Trophoblast cell (in vitro differentiated cells and primary cell): Measurements from ENCODE around the gene CNTN2.

Experiments used
- DNase-seq, 2 donors: peaks; one replicate each; pipeline ENCODE4 v3.0.0-alpha.2; 2016
- H2AFZ ChIP-seq: 2 replicates; pipeline ENCODE4 v1.6.1; 2013; ENCODE audit warnings: low read length, moderate library complexity, mild to moderate bottlenecking; ENCODE audit not compliant: insufficient read depth, poor library complexity
- H2AK5ac ChIP-seq: 2 replicates; pipeline ENCODE4 v1.6.1; 2013; ENCODE audit warnings: mild to moderate bottlenecking, low read length
- H2BK120ac ChIP-seq: 2 replicates; pipeline ENCODE4 v1.6.1; 2013; ENCODE audit warnings: low read length, mild to moderate bottlenecking, moderate library complexity; ENCODE audit not compliant: insufficient read depth, poor library complexity
- H2BK12ac ChIP-seq: 2 replicates; pipeline ENCODE4 v1.6.1; 2013; ENCODE audit warnings: mild to moderate bottlenecking, low read length, moderate library complexity
- H2BK5ac ChIP-seq: 2 replicates; pipeline ENCODE4 v1.6.1; 2013; ENCODE audit warnings: low read length, low read depth, moderate library complexity, mild to moderate bottlenecking; ENCODE audit not compliant: poor library complexity
- H3K14ac ChIP-seq: 2 replicates; pipeline ENCODE4 v1.6.1; 2013; ENCODE audit warnings: mild to moderate bottlenecking, low read length
- H3K18ac ChIP-seq: 2 replicates; pipeline ENCODE4 v1.6.1; 2013; ENCODE audit warnings: mild to moderate bottlenecking, low read length
- H3K23ac ChIP-seq: 2 replicates; pipeline ENCODE4 v1.6.1; 2013; ENCODE audit warnings: low read length
- H3K27ac ChIP-seq: 2 replicates; pipeline ENCODE4 v1.5.1; 2013; ENCODE audit warnings: low read depth, mild to moderate bottlenecking, inconsistent platforms, low read length, moderate library complexity
- H3K27me3 ChIP-seq: 2 replicates; pipeline ENCODE4 v1.6.1; 2013; ENCODE audit warnings: inconsistent platforms, mild to moderate bottlenecking, low read length, moderate library complexity; ENCODE audit not compliant: insufficient read depth
- H3K36me3 ChIP-seq, 2 experiments: 1 replicate in 1 of 2; 2 replicates in 1 of 2; pipeline ENCODE4 v1.6.1; 2013; ENCODE audit warnings: low read length in 2 of 2, mild to moderate bottlenecking in 2 of 2, moderate library complexity in 1 of 2; ENCODE audit not compliant: insufficient read depth in 2 of 2, control insufficient read depth in 1 of 2
- H3K4ac ChIP-seq: 2 replicates; pipeline ENCODE4 v1.6.1; 2013; ENCODE audit warnings: low read depth, mild to moderate bottlenecking, low read length, moderate library complexity
- H3K4me1 ChIP-seq, 2 experiments: 1 replicate in 1 of 2; 2 replicates in 1 of 2; pipeline ENCODE4 v1.6.1; 2013; ENCODE audit warnings: low read length in 2 of 2, mild to moderate bottlenecking in 2 of 2, moderate library complexity in 1 of 2; ENCODE audit not compliant: insufficient read depth in 2 of 2, control insufficient read depth in 1 of 2
- H3K4me2 ChIP-seq: 2 replicates; pipeline ENCODE4 v1.6.1; 2013; ENCODE audit warnings: inconsistent platforms, mild to moderate bottlenecking, low read length, moderate library complexity
- H3K4me3 ChIP-seq: 2 replicates; pipeline ENCODE4 v1.5.1; 2013; ENCODE audit warnings: mild to moderate bottlenecking, low read depth, low read length, inconsistent platforms
- H3K79me1 ChIP-seq: one replicate; pipeline ENCODE4 v1.6.1; 2013; ENCODE audit warnings: low read length
- H3K79me2 ChIP-seq: 2 replicates; pipeline ENCODE4 v1.6.1; 2013; ENCODE audit warnings: low read length, mild to moderate bottlenecking; ENCODE audit not compliant: control insufficient read depth, insufficient read depth, poor library complexity
- H3K9ac ChIP-seq: 2 replicates; pipeline ENCODE4 v1.6.1; 2013; ENCODE audit warnings: mild to moderate bottlenecking, low read length
- H3K9me3 ChIP-seq: 2 replicates; pipeline ENCODE4 v1.6.1; 2013; ENCODE audit warnings: low read depth, mild to moderate bottlenecking, control low read depth, inconsistent platforms, low read length; ENCODE audit not compliant: insufficient read depth
- H4K12ac ChIP-seq: 2 replicates; pipeline ENCODE4 v1.6.1; 2013; ENCODE audit warnings: low read depth, mild to moderate bottlenecking, low read length, moderate library complexity
- H4K8ac ChIP-seq: 2 replicates; pipeline ENCODE4 v1.6.1; 2013; ENCODE audit warnings: low read depth, mild to moderate bottlenecking, low read length, moderate library complexity
- H4K91ac ChIP-seq: one replicate; pipeline ENCODE4 v1.6.1; 2013; ENCODE audit warnings: low read depth, mild to moderate bottlenecking, low read length, moderate library complexity
- WGBS: extraction: QIAGEN DNeasy Blood & Tissue Kit; methylation state at CpG from one replicate; pipeline ENCODE4 v1.1.7; 2013; ENCODE audit warnings: missing lambda C conversion rate; ENCODE audit not compliant: insufficient read length, insufficient coverage; ENCODE audit errors: extremely low coverage; 5-methylcytosine and 5-hydroxymethylcytosine counted together

The CNTN2 gene

DNA sequence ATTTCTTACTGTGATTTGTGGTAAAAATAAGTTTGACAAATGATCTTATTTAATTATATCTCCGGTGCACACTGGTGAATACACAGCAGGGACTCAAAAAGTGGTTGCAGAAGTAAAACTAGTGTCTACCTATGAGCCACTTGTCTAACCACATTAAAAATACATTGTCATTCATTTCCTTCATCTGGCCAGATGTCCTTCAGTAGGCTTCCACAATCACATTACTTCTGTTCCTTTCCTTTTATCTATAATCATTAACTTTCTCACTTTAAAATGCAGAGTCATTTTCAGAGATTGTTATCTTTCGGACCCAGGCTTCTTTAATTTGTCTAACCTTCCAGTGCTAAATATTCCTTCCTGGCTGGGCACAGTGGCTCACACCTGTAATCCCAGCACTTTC is 75.7 kb downstream of the CNTN2 start:
- Histone ChIP-seq H2BK12ac (no peak overlapping the region), H2BK5ac (no peak overlapping the region), H3K4ac (no peak overlapping the region), H2AFZ (no peak overlapping the region), H3K18ac (no peak overlapping the region), H3K4me2 (no peak overlapping the region), H3K27ac (no peak overlapping the region), H4K91ac (no peak overlapping the region), H3K4me3 (no peak overlapping the region), H3K79me2 (peaks cover 8% of the 10 kb centered on the region), H2AK5ac (no peak overlapping the region), H3K23ac (no peak overlapping the region), H4K12ac (no peak overlapping the region), H3K9ac (no peak overlapping the region), H3K14ac (no peak overlapping the region), H3K9me3 (no peaks in the 10 kb centered on the region), H3K79me1 (peaks cover 3% of the 10 kb centered on the region), H4K8ac (no peak overlapping the region), H3K4me1 (peaks cover 2 to 6% of the 10 kb centered on the region in 2 experiments), H2BK120ac (no peak overlapping the region), H3K36me3 (peaks cover 7% of the 10 kb centered on the region in 2 experiments), H3K27me3 (no peaks in the 10 kb centered on the region)
- no peak for DNase-seq
- WGBS = no CpG with 5 or more reads among the region's 2 CpGs

DNA sequence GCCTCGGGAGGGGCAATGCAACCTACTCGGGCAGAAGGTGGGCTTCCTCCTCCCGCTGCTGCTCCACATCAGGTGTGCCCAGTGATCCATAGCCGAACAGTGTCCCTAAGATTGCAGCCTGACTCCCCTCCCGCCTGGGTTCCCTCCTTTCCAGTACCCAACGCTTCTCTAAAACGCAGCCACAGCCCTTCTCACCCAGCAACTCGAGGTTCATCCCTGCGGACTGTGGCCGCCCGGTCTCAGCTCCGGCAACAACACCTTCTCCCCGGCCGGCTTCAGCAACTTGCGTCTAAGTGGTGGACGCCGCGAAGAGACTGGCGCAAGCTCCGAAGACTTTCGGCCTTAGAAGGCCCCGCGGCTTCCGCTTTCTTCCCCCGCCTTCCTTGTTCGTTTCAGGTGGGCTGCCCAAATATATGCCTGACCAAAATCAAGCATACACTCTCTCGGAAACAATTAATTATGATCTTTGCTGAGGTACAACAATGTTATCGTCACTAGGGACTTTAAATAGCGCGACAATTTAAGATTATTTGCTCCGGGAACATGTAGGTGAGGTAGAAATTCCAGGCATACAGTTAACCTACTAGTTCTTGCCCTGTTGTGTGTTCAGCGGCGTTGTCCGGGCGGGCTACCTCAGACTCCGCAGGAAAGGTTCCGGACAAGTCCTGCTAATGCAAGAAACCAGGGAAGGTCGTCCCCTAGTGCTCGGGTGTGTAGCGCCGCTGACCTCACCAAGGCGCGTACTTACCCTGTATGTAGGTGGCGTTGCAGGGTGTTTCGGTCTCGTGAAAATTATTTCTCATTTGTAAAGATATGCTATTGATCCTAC is 78.9 kb downstream of the CNTN2 start, which contains the start of gene RBBP5:
Gene RBBP5, minus strand, starts transcription at position 319 of the 829 bp plus-strand sequence. Its CDS starts 105 bp downstream, at position 214.
- H3K27ac ChIP-seq = peak within 1 kb of the TSS; percentile 29
- peak within 1 kb of the TSS; percentile 94 for H4K8ac ChIP-seq
- WGBS = no CpG with 5 or more reads among the region's 46 CpGs
- H3K27me3 ChIP-seq = no peaks in the 10 kb centered on the region
- no peaks in the 10 kb centered on the region for H3K9me3 ChIP-seq
- peak within 1 kb of the TSS; percentile 37 for H3K14ac ChIP-seq
- peaks cover 2 to 6% of the 10 kb centered on the region in 2 experiments for H3K4me1 ChIP-seq
- H2AK5ac ChIP-seq = peak within 1 kb of the TSS; percentile 60
- peaks cover 5 to 7% of the 10 kb centered on the region in 2 experiments for H3K36me3 ChIP-seq
- H3K4me3 ChIP-seq = peak within 1 kb of the TSS; percentile 94
- no peak within 1 kb of the TSS for H2BK12ac ChIP-seq
- H3K4ac ChIP-seq = peak within 1 kb of the TSS; percentile 49
- peak within 1 kb of the TSS; percentile 67 for H2AFZ ChIP-seq
- peak within 1 kb of the TSS; percentile 89 for H3K4me2 ChIP-seq
- H3K9ac ChIP-seq = peak within 1 kb of the TSS; percentile 95
- peak within 1 kb of the TSS; percentile 81 for H3K18ac ChIP-seq
- H2BK5ac ChIP-seq = peak within 1 kb of the TSS; percentile 2
- peaks cover 8% of the 10 kb centered on the region for H3K79me2 ChIP-seq
- H2BK120ac ChIP-seq = peak within 1 kb of the TSS; percentile 9
- peak; percentile 93 to 99 for DNase-seq
- H3K23ac ChIP-seq = no peak within 1 kb of the TSS
- peaks cover 3% of the 10 kb centered on the region for H3K79me1 ChIP-seq
- H4K12ac ChIP-seq = peak within 1 kb of the TSS; percentile 84
- H4K91ac ChIP-seq = peak within 1 kb of the TSS; percentile 7

DNA sequence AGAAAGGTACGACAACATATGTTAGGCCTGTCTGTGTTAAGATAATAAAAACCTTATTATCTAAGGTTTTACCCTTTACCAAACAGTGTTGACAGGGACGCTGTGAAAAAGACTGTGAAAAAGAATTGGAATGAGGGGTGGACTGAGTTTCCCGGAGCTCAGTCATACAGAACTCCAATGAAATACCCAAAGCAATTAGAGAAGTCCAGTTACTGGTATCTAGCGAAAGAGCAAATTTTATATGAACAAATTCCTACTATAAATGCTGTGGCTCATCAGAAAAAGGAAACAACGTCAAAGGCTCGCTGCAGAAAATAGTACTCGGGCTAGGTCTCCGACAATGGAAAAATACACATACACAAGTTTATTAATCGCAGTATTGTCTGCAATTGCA is 79.5 kb downstream of the CNTN2 start:
- Histone ChIP-seq H3K4me2 (peak overlapping the region; percentile 79), H3K18ac (no peak overlapping the region), H3K4ac (no peak overlapping the region), H2AFZ (peak overlapping the region; percentile 67), H2BK120ac (no peak overlapping the region), H3K79me2 (peaks cover 8% of the 10 kb centered on the region), H2BK5ac (no peak overlapping the region), H3K4me1 (peaks cover 2 to 6% of the 10 kb centered on the region in 2 experiments), H3K27ac (no peak overlapping the region), H3K23ac (no peak overlapping the region), H3K9ac (no peak overlapping the region), H3K79me1 (peaks cover 3% of the 10 kb centered on the region), H4K12ac (peak overlapping the region; percentile 84), H2BK12ac (no peak overlapping the region), H4K91ac (no peak overlapping the region), H4K8ac (peak overlapping the region; percentile 94), H3K36me3 (peaks cover 1 to 7% of the 10 kb centered on the region in 2 experiments), H3K4me3 (no peak overlapping the region), H3K9me3 (no peaks in the 10 kb centered on the region), H3K27me3 (no peaks in the 10 kb centered on the region), H2AK5ac (no peak overlapping the region), H3K14ac (no peak overlapping the region)
- no CpG with 5 or more reads among the region's 9 CpGs for WGBS
- no peak for DNase-seq

DNA sequence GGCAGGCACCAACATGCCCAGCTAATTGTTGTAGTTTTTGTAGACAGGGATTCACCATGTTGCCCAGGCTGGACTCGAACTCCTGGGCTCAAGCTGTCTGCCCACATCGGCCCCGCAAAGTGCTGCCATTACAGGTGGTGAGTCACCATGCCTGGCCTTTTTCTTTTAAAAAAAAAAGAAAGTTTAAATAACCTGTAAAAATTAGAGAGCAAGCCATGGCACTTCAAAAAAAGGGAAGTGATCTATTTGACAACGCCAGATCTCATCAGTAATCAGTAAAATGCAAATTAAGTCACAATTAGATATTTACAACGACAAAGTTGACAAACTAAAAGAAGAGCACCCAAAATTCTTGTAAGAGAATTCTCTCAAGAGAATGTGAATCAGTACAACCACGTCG is 81.7 kb downstream of the CNTN2 start:
- H3K79me1 ChIP-seq = peaks cover 3% of the 10 kb centered on the region
- H3K4me3 ChIP-seq = no peak overlapping the region
- no peaks in the 10 kb centered on the region for H3K27me3 ChIP-seq
- no peak overlapping the region for H4K91ac ChIP-seq
- no peak overlapping the region for H2BK12ac ChIP-seq
- H3K18ac ChIP-seq = no peak overlapping the region
- H3K4me1 ChIP-seq = peaks cover 2 to 6% of the 10 kb centered on the region in 2 experiments
- no peak overlapping the region for H3K4me2 ChIP-seq
- H3K27ac ChIP-seq = no peak overlapping the region
- no peak overlapping the region for H4K8ac ChIP-seq
- no peak for DNase-seq
- no peak overlapping the region for H4K12ac ChIP-seq
- no peak overlapping the region for H2BK5ac ChIP-seq
- H3K14ac ChIP-seq = no peak overlapping the region
- no peak overlapping the region for H2AK5ac ChIP-seq
- no peak overlapping the region for H3K9ac ChIP-seq
- no peak overlapping the region for H3K23ac ChIP-seq
- H3K9me3 ChIP-seq = no peaks in the 10 kb centered on the region
- peaks cover 8% of the 10 kb centered on the region for H3K79me2 ChIP-seq
- H3K4ac ChIP-seq = no peak overlapping the region
- WGBS = no CpG with 5 or more reads among the region's 7 CpGs
- no peak overlapping the region for H2AFZ ChIP-seq
- H2BK120ac ChIP-seq = no peak overlapping the region
- no peaks in the 10 kb centered on the region for H3K36me3 ChIP-seq
